ENCODE measurements around the gene POLK.
"Not testable (repeated sequence)": the region's sequence is repeated elsewhere in the genome, so short reads cannot be mapped to it uniquely, and the experiment has no call there.

DNA sequence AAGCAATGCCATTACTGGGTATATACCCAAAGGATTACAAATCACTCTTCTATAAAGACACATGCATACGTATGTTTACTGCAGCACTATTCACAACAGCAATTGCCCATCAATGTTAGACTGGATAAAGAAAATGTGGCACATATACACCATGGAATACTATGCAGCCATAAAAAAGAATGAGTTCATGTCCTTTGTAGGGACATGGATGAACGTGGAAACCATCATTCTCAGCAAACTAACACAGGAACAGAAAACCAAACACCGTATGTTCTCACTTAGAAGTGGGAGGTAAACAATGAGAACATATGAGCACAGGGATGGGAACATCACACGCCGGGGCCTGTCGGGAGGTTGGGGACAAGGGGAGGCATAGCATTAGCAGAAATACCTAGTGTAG, 21.8 kb upstream of the POLK start:
- TF ChIP-seq, protein P1, sequence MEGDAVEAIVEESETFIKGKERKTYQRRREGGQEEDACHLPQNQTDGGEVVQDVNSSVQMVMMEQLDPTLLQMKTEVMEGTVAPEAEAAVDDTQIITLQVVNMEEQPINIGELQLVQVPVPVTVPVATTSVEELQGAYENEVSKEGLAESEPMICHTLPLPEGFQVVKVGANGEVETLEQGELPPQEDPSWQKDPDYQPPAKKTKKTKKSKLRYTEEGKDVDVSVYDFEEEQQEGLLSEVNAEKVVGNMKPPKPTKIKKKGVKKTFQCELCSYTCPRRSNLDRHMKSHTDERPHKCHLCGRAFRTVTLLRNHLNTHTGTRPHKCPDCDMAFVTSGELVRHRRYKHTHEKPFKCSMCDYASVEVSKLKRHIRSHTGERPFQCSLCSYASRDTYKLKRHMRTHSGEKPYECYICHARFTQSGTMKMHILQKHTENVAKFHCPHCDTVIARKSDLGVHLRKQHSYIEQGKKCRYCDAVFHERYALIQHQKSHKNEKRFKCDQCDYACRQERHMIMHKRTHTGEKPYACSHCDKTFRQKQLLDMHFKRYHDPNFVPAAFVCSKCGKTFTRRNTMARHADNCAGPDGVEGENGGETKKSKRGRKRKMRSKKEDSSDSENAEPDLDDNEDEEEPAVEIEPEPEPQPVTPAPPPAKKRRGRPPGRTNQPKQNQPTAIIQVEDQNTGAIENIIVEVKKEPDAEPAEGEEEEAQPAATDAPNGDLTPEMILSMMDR (IDR thresholded peaks at IDR 0.05; ENCODE audit: insufficient read depth, low read depth, low read length) = not testable (repeated sequence)
- not testable (repeated sequence) for TF ChIP-seq EZH2 (IDR thresholded peaks at IDR 0.05; ENCODE audit: insufficient read depth, low read length)

All from astrocyte (in vitro differentiated cells and primary cell).